ENCODE data around the gene USP44.

- no peak for TF ChIP-seq CTCF (conservative IDR thresholded peaks at IDR 0.05; ENCODE audit: low read depth in 2 of 2)
- no peak for TF ChIP-seq EZH2 (IDR thresholded peaks at IDR 0.05; ENCODE audit: low read depth, unreplicated experiment)
- TF ChIP-seq, protein P1, sequence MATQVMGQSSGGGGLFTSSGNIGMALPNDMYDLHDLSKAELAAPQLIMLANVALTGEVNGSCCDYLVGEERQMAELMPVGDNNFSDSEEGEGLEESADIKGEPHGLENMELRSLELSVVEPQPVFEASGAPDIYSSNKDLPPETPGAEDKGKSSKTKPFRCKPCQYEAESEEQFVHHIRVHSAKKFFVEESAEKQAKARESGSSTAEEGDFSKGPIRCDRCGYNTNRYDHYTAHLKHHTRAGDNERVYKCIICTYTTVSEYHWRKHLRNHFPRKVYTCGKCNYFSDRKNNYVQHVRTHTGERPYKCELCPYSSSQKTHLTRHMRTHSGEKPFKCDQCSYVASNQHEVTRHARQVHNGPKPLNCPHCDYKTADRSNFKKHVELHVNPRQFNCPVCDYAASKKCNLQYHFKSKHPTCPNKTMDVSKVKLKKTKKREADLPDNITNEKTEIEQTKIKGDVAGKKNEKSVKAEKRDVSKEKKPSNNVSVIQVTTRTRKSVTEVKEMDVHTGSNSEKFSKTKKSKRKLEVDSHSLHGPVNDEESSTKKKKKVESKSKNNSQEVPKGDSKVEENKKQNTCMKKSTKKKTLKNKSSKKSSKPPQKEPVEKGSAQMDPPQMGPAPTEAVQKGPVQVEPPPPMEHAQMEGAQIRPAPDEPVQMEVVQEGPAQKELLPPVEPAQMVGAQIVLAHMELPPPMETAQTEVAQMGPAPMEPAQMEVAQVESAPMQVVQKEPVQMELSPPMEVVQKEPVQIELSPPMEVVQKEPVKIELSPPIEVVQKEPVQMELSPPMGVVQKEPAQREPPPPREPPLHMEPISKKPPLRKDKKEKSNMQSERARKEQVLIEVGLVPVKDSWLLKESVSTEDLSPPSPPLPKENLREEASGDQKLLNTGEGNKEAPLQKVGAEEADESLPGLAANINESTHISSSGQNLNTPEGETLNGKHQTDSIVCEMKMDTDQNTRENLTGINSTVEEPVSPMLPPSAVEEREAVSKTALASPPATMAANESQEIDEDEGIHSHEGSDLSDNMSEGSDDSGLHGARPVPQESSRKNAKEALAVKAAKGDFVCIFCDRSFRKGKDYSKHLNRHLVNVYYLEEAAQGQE (IDR thresholded peaks at IDR 0.05; ENCODE audit: unreplicated experiment): no peak
- no peak for TF ChIP-seq JUNB (IDR thresholded peaks at IDR 0.05; ENCODE audit: unreplicated experiment)
- TF ChIP-seq EZH2phosphoT487 (IDR thresholded peaks at IDR 0.05; ENCODE audit: unreplicated experiment): no peak
- no peak for TF ChIP-seq POLR2AphosphoS5 (IDR thresholded peaks at IDR 0.05; ENCODE audit: low read depth)
- TF ChIP-seq ZNF114 (CRISPR knock-in tag; IDR thresholded peaks at IDR 0.05): no peak
- TF ChIP-seq CREB1 (CRISPR knock-in tag; IDR thresholded peaks at IDR 0.05; ENCODE audit: low read depth): no peak
- no peak for TF ChIP-seq NANOG (IDR thresholded peaks at IDR 0.05; ENCODE audit: borderline replicate concordance)
- TF ChIP-seq, protein P2, sequence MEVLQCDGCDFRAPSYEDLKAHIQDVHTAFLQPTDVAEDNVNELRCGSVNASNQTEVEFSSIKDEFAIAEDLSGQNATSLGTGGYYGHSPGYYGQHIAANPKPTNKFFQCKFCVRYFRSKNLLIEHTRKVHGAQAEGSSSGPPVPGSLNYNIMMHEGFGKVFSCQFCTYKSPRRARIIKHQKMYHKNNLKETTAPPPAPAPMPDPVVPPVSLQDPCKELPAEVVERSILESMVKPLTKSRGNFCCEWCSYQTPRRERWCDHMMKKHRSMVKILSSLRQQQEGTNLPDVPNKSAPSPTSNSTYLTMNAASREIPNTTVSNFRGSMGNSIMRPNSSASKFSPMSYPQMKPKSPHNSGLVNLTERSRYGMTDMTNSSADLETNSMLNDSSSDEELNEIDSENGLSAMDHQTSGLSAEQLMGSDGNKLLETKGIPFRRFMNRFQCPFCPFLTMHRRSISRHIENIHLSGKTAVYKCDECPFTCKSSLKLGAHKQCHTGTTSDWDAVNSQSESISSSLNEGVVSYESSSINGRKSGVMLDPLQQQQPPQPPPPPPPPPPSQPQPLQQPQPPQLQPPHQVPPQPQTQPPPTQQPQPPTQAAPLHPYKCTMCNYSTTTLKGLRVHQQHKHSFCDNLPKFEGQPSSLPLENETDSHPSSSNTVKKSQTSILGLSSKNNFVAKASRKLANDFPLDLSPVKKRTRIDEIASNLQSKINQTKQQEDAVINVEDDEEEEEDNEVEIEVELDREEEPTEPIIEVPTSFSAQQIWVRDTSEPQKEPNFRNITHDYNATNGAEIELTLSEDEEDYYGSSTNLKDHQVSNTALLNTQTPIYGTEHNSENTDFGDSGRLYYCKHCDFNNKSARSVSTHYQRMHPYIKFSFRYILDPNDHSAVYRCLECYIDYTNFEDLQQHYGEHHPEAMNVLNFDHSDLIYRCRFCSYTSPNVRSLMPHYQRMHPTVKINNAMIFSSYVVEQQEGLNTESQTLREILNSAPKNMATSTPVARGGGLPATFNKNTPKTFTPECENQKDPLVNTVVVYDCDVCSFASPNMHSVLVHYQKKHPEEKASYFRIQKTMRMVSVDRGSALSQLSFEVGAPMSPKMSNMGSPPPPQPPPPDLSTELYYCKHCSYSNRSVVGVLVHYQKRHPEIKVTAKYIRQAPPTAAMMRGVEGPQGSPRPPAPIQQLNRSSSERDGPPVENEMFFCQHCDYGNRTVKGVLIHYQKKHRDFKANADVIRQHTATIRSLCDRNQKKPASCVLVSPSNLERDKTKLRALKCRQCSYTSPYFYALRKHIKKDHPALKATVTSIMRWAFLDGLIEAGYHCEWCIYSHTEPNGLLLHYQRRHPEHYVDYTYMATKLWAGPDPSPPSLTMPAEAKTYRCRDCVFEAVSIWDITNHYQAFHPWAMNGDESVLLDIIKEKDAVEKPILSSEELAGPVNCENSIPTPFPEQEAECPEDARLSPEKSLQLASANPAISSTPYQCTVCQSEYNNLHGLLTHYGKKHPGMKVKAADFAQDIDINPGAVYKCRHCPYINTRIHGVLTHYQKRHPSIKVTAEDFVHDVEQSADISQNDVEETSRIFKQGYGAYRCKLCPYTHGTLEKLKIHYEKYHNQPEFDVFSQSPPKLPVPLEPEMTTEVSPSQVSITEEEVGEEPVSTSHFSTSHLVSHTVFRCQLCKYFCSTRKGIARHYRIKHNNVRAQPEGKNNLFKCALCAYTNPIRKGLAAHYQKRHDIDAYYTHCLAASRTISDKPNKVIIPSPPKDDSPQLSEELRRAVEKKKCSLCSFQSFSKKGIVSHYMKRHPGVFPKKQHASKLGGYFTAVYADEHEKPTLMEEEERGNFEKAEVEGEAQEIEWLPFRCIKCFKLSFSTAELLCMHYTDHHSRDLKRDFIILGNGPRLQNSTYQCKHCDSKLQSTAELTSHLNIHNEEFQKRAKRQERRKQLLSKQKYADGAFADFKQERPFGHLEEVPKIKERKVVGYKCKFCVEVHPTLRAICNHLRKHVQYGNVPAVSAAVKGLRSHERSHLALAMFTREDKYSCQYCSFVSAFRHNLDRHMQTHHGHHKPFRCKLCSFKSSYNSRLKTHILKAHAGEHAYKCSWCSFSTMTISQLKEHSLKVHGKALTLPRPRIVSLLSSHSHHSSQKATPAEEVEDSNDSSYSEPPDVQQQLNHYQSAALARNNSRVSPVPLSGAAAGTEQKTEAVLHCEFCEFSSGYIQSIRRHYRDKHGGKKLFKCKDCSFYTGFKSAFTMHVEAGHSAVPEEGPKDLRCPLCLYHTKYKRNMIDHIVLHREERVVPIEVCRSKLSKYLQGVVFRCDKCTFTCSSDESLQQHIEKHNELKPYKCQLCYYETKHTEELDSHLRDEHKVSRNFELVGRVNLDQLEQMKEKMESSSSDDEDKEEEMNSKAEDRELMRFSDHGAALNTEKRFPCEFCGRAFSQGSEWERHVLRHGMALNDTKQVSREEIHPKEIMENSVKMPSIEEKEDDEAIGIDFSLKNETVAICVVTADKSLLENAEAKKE (CRISPR knock-in tag; IDR thresholded peaks at IDR 0.05): no peak
Measured at GRCh38 chr12:95494888-95495287, 56.4 kb downstream of the USP44 start.

All from GM23338 (cell line).